PC-3 (cell line): Measurements from ENCODE around the gene TGM2.

ENCODE experiments used
- CTCF ChIP-seq: fragments of 300-600 bp; sonication (generic); conservative IDR thresholded peaks from 2 replicates; pipeline ENCODE4 v1.5.1; 2017; ENCODE audit warnings: antibody characterized with exemption, low read depth, mild to moderate bottlenecking, low read length
- EZH2 ChIP-seq: fragments of 300-600 bp; sonication (generic); IDR thresholded peaks from one replicate; pipeline ENCODE4 v1.6.1; 2017; ENCODE audit warnings: antibody characterized with exemption, mild to moderate bottlenecking, low read length; ENCODE audit not compliant: unreplicated experiment
- EZH2phosphoT487 ChIP-seq: fragments of 300-600 bp; sonication (generic); IDR thresholded peaks from 2 replicates; pipeline ENCODE4 v1.6.1; 2018; ENCODE audit warnings: mild to moderate bottlenecking, antibody characterized with exemption, low read length, borderline replicate concordance

GRCh38 chr20:38119446-38119845, 45.6 kb downstream of the TGM2 start:
- no peak for TF ChIP-seq CTCF
- no peak for TF ChIP-seq EZH2phosphoT487
- no peak for TF ChIP-seq EZH2
